Left lung (tissue), 10 donors: Measurements from ENCODE around the gene PTPN23. TPM values are rescaled to one million over a fixed set of nuclear protein-coding genes. Genes with fewer than 3 reads are reported as not detected.
"Not testable (repeated sequence)": the region's sequence is repeated elsewhere in the genome, so short reads cannot be mapped to it uniquely, and the experiment has no call there.

ENCODE experiments used
- ATAC-seq: fragments of 200-7000 bp; cut with Tn5 transposase; one replicate; pipeline ENCODE4 v1.9.1; 2020; ENCODE audit warnings: moderate library complexity
- DNase-seq, 4 donors: peaks; one replicate each; pipeline ENCODE4 v3.0.0-alpha.2; 2013 to 2020
- H3K27ac ChIP-seq, 2 donors: fragments of 200-600 bp; sonication (generic) in 1 of 2; one replicate each; pipeline versions ENCODE4 v1.5.0 to v1.8.0; 2020 to 2021
- H3K27me3 ChIP-seq, 2 donors: fragments of 200-600 bp; sonication (generic) in 1 of 2; one replicate each; pipeline versions ENCODE4 v1.5.0 to v1.8.0; 2020 to 2021
- H3K36me3 ChIP-seq, 2 donors: fragments of 200-600 bp; sonication (generic) in 1 of 2; one replicate each; pipeline versions ENCODE4 v1.5.0 to v1.8.0; 2020 to 2021
- H3K4me1 ChIP-seq, 2 donors: fragments of 200-600 bp; one replicate each; pipeline ENCODE4 v1.8.0; 2021
- H3K4me3 ChIP-seq, 2 donors: fragments of 200-600 bp; sonication (generic) in 1 of 2; one replicate each; pipeline versions ENCODE4 v1.5.0 to v1.8.0; 2020 to 2021; ENCODE audit warnings: mild to moderate bottlenecking in 1 of 2
- H3K9me3 ChIP-seq, 2 donors: fragments of 200-600 bp; sonication (generic) in 1 of 2; one replicate each; pipeline versions ENCODE4 v1.5.0 to v1.8.0; 2020 to 2021
- CTCF ChIP-seq, 2 donors: fragments of 200-600 bp; sonication (generic) in 1 of 2; IDR thresholded peaks; one replicate each; pipeline versions ENCODE4 v1.5.0 to v1.8.0; 2021; ENCODE audit warnings: antibody characterized with exemption in 2 of 2
- intact Hi-C, 2 donors: fragments of 100-400 bp; cut with DNase I; formaldehyde crosslinking; loops; one replicate each; pipeline versions ENCODE4 v1.11.2 to v1.14.2; 2022
- polyA plus RNA-seq, 6 donors: library from polyadenylated mRNA; unstranded; fragments of 120-200 nt; gene quantifications; one replicate each; pipeline ENCODE4 v1.2.1, GENCODE V29; 2013; ENCODE audit not compliant: insufficient read length in 6 of 6
- total RNA-seq, 2 donors: library from RNA; stranded (reverse); fragmentation: NEBNext Ultra II Directional; extraction: Animal tissue kit (Norgen Biotek cat#: 25700); gene quantifications; one replicate each; pipeline ENCODE4 v1.2.1, GENCODE V29; 2021
- donor health status: DM: no; HTN: yes; CAD: no.
- donor health status: DM: no; HTN: no; CAD: no.

PTPN23 gene
- total and polyA plus RNA-seq, 8 donors, result 19.9 to 53.5 (median 25.6) TPM

- Histone ChIP-seq H3K4me3 (no peak overlapping the region), H3K9me3 (peaks cover 0 to 25% of the 10 kb centered on the region in 2 donors), H3K36me3 (peaks cover 0 to 3% of the 10 kb centered on the region in 2 donors), H3K27ac (no peak overlapping the region), H3K4me1 (peaks cover 0 to 18% of the 10 kb centered on the region in 2 donors), H3K27me3 (no peaks in the 10 kb centered on the region)
- no peak for TF ChIP-seq CTCF (IDR thresholded peaks at IDR 0.05)
- intact Hi-C loops, result no loop called here
- ATAC-seq (no peak), DNase-seq (no peak)
Measured at GRCh38 chr3:47359323-47359722, 21.5 kb upstream of the PTPN23 start.

GRCh38 chr3:47360110-47360517, 20.7 kb upstream of the PTPN23 start:
- ATAC-seq, H3K27me3 ChIP-seq, H3K4me3 ChIP-seq, DNase-seq, H3K36me3 ChIP-seq, intact Hi-C loops, H3K27ac ChIP-seq: not testable (repeated sequence)
- Histone ChIP-seq H3K9me3 (peaks cover 0 to 25% of the 10 kb centered on the region in 2 donors), H3K4me1 (peaks cover 0 to 18% of the 10 kb centered on the region in 2 donors)

DNA sequence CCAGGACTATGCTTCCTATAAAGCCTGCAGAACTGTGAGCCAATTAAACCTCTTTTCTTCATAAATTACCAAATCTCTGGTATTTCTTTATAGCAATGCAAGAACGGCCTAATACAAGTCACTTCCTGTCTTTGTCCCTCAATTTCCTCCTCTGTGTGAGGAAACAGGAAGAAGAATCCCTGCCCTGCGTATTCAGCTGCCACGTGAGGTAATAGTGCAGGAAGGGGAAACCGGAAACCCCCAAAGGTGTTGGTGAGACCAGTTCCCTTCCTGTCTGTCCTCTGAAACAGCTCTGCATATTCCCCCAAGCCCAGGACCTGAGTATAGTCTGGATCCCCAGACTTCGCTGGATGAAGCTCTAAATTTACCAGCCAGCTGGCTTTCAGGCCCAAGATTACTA, 18.1 kb upstream of the PTPN23 start:
- peak; percentile 30 for ATAC-seq
- H3K36me3 ChIP-seq, result peaks cover 0 to 3% of the 10 kb centered on the region in 2 donors
- TF ChIP-seq CTCF (IDR thresholded peaks at IDR 0.05), result no peak
- peaks cover 0 to 25% of the 10 kb centered on the region in 2 donors for H3K9me3 ChIP-seq
- peaks cover 0 to 29% of the 10 kb centered on the region in 2 donors for H3K4me1 ChIP-seq
- H3K27me3 ChIP-seq, result no peaks in the 10 kb centered on the region
- no peak overlapping the region for H3K4me3 ChIP-seq
- intact Hi-C loops, result no loop called here
- H3K27ac ChIP-seq, result peak overlapping the region in 1 of 2 donors; percentile 79
- no peak for DNase-seq

DNA sequence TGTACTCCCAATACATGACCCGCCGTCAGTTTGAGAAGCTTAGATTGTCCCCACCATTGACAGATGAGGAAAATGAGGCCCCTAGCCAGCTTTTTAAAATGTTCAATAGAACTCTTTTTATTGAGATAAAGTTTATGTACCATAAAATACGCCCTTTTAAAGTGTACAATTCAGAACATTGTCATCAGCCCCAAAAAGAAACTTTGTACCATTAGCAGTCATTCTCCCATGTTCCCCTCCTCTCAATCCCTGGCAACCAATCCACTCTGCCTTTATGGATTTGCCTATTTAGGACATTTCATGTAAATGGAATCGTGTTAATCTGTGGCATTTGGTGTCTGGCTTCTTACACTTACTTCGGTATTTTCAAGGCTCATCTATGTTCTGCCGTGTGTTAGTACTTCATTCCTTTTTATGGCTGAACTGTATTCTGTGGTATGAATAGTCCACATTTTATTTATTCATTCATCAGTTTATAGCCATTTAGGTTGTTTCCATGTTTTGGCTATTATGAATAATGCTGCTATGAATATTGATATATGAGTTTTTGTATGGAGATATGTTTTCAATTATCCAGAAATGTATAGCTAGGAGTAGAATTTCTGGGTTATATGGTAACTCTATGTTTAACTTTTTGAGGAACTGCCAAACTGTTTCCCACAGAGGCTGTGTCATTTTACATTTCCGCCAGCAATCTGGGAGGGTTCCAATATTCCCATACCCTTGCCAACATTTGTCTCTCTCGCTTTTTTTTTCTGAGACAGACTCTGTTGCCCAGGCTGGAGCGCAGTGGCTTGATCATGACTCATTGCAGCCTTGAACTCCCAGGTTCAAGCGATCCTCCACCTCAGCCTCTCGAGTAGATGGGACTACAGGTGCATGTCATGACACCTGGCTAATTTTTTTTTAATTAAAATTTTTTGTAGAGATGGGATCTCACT, 15.3 kb upstream of the PTPN23 start:
- TF ChIP-seq CTCF (IDR thresholded peaks at IDR 0.05), result no peak
- Histone ChIP-seq H3K27me3 (no peaks in the 10 kb centered on the region), H3K36me3 (no peaks in the 10 kb centered on the region), H3K4me1 (peaks cover 0 to 34% of the 10 kb centered on the region in 2 donors), H3K4me3 (no peak overlapping the region), H3K27ac (peak overlapping the region in 1 of 2 donors; percentile 43), H3K9me3 (peaks cover 0 to 2% of the 10 kb centered on the region in 2 donors)
- intact Hi-C loops, result no loop called here
- DNase-seq (peak in 1 of 4 donors; percentile 28), ATAC-seq (no peak)

- no peaks in the 10 kb centered on the region for H3K27me3 ChIP-seq
- no peak overlapping the region for H3K4me3 ChIP-seq
- no peak for ATAC-seq
- DNase-seq, result no peak
- no peaks in the 10 kb centered on the region for H3K36me3 ChIP-seq
- H3K9me3 ChIP-seq, result no peaks in the 10 kb centered on the region
- H3K27ac ChIP-seq, result no peak overlapping the region
- intact Hi-C loops, result no loop called here
- H3K4me1 ChIP-seq, result peaks cover 0 to 44% of the 10 kb centered on the region in 2 donors
- no peak for TF ChIP-seq CTCF (IDR thresholded peaks at IDR 0.05)
Measured at GRCh38 chr3:47366833-47367232, 14.0 kb upstream of the PTPN23 start.
